IMR-90 (cell line): Measurements from ENCODE around the gene KATNB1. TPM values are rescaled to one million over a fixed set of nuclear protein-coding genes. Genes with fewer than 3 reads are reported as not detected.

Source experiments
- ATAC-seq: fragments of 200-7000 bp; cut with Tn5 transposase; 2 replicates; pipeline ENCODE4 v1.9.1; 2020; ENCODE audit warnings: low read depth, mild to moderate bottlenecking, moderate library complexity
- BruUV-seq: library from RNA; stranded (reverse); fragments of 400-500 nt; replicated peaks from 2 replicates; lab custom pipeline; 2021; lab: Mats Ljungman, UMichigan
- CTCF ChIA-PET: fragments of 300-600 bp; formaldehyde crosslinking; extraction: SDS; loops from one replicate; lab custom pipeline; 2021; ENCODE audit warnings: antibody characterized with exemption; lab: Yijun Ruan, JAX
- POLR2A ChIA-PET: fragments of 300-600 bp; sonication (Branson Sonifier 250); formaldehyde crosslinking; loops from one replicate; lab custom pipeline; 2022; ENCODE audit warnings: antibody characterized with exemption; ENCODE audit not compliant: unreplicated experiment; lab: Charles Lee
- DNase-seq: peaks from one replicate; pipeline ENCODE4 v3.0.0; 2013
- H2AFZ ChIP-seq: replicated peaks from 2 replicates; pipeline ENCODE3; 2013; ENCODE audit warnings: low read length, mild to moderate bottlenecking; ENCODE audit not compliant: poor library complexity
- H2AK5ac ChIP-seq: 2 replicates; pipeline ENCODE4 v1.6.1; 2013; ENCODE audit warnings: low read depth, low read length, inconsistent platforms
- H2AK9ac ChIP-seq: replicated peaks from 2 replicates; pipeline ENCODE3; 2013; ENCODE audit warnings: mild to moderate bottlenecking, low read depth, low read length, moderate library complexity; ENCODE audit not compliant: poor library complexity
- H2BK120ac ChIP-seq: 2 replicates; pipeline ENCODE4 v1.6.1; 2013; ENCODE audit warnings: low read depth, low read length, inconsistent platforms
- H2BK15ac ChIP-seq: 3 replicates; pipeline ENCODE4 v1.6.1; 2013; ENCODE audit warnings: low read depth, low read length, inconsistent platforms
- H2BK20ac ChIP-seq: 2 replicates; pipeline ENCODE4 v1.6.1; 2013; ENCODE audit warnings: low read depth, mild to moderate bottlenecking, inconsistent platforms, low read length, moderate library complexity
- H2BK5ac ChIP-seq: 2 replicates; pipeline ENCODE4 v1.6.1; 2013; ENCODE audit warnings: mild to moderate bottlenecking, low read depth, low read length, inconsistent platforms; ENCODE audit not compliant: poor library complexity, severe bottlenecking
- H3K14ac ChIP-seq: replicated peaks from 2 replicates; pipeline ENCODE4 v1.6.1; 2013; ENCODE audit warnings: low read depth, low read length, inconsistent platforms
- H3K18ac ChIP-seq: 2 replicates; pipeline ENCODE4 v1.6.1; 2013; ENCODE audit warnings: low read depth, low read length, control low read depth
- H3K23ac ChIP-seq: 2 replicates; pipeline ENCODE4 v1.6.1; 2013; ENCODE audit warnings: low read depth, low read length, inconsistent platforms
- H3K27ac ChIP-seq: 2 replicates; pipeline ENCODE4 v1.5.1; 2013; ENCODE audit warnings: mild to moderate bottlenecking, control low read depth, low read length; ENCODE audit not compliant: insufficient read depth
- H3K27me3 ChIP-seq: 2 replicates; pipeline ENCODE4 v1.6.1; 2013; ENCODE audit warnings: low read length; ENCODE audit not compliant: control insufficient read depth, insufficient read depth
- H3K36me3 ChIP-seq: 2 replicates; pipeline ENCODE4 v1.6.1; 2013; ENCODE audit warnings: low read length, mixed read lengths; ENCODE audit not compliant: control insufficient read depth, insufficient read depth
- H3K4ac ChIP-seq: 2 replicates; pipeline ENCODE4 v1.6.1; 2013; ENCODE audit warnings: low read depth, low read length, inconsistent platforms
- H3K4me1 ChIP-seq: 2 replicates; pipeline ENCODE4 v1.6.1; 2013; ENCODE audit warnings: low read length, mixed read lengths; ENCODE audit not compliant: control insufficient read depth, insufficient read depth
- H3K4me2 ChIP-seq: 2 replicates; pipeline ENCODE4 v1.6.1; 2013; ENCODE audit warnings: low read depth, mild to moderate bottlenecking, control low read depth, low read length, moderate library complexity
- H3K4me3 ChIP-seq: 2 replicates; pipeline ENCODE4 v1.5.1; 2013; ENCODE audit warnings: low read depth, mild to moderate bottlenecking, control low read depth, low read length, moderate library complexity; ENCODE audit not compliant: insufficient read depth
- H3K56ac ChIP-seq: 2 replicates; pipeline ENCODE4 v1.6.1; 2013; ENCODE audit warnings: low read length, inconsistent platforms; ENCODE audit not compliant: insufficient read depth; ENCODE audit errors: extremely low read depth
- H3K79me1 ChIP-seq, 2 experiments: 2 replicates each; pipeline ENCODE4 v1.6.1; 2013; ENCODE audit warnings: low read length in 2 of 2, inconsistent platforms in 1 of 2, low read depth in 1 of 2
- H3K9ac ChIP-seq: 2 replicates; pipeline ENCODE4 v1.6.1; 2013; ENCODE audit warnings: low read depth, low read length, control low read depth
- H3K9me1 ChIP-seq: 2 replicates; pipeline ENCODE4 v1.6.1; 2013; ENCODE audit warnings: low read length, inconsistent platforms; ENCODE audit not compliant: insufficient read depth
- H3K9me3 ChIP-seq: 2 replicates; pipeline ENCODE4 v1.6.1; 2013; ENCODE audit warnings: low read length; ENCODE audit not compliant: control insufficient read depth, insufficient read depth
- H4K20me1 ChIP-seq: 2 replicates; pipeline ENCODE4 v1.6.1; 2013; ENCODE audit warnings: low read length, inconsistent platforms; ENCODE audit not compliant: insufficient read depth
- H4K5ac ChIP-seq: 2 replicates; pipeline ENCODE4 v1.6.1; 2013; ENCODE audit warnings: mild to moderate bottlenecking, low read depth, low read length, control low read depth
- H4K8ac ChIP-seq, 2 experiments: 2 replicates each; pipeline ENCODE4 v1.6.1; 2013; ENCODE audit warnings: low read depth in 2 of 2, low read length in 2 of 2, control low read depth in 1 of 2, inconsistent platforms in 1 of 2
- H4K91ac ChIP-seq: 2 replicates; pipeline ENCODE4 v1.6.1; 2013; ENCODE audit warnings: low read depth, low read length, inconsistent platforms; ENCODE audit not compliant: insufficient read depth
- ELK1 ChIP-seq: fragments of 150-350 bp; IDR thresholded peaks from 2 replicates; pipeline ENCODE4 v1.6.1; 2016; ENCODE audit warnings: low read depth, mild to moderate bottlenecking, low read length, moderate library complexity, borderline replicate concordance
- MAFK ChIP-seq: IDR thresholded peaks from 2 replicates; pipeline ENCODE4 v1.6.1; 2012; ENCODE audit warnings: low read depth, low read length, improper control_type of control experiment
- NFE2L2 ChIP-seq: fragments of 150-350 bp; IDR thresholded peaks from 2 replicates; pipeline ENCODE4 v1.6.1; 2016; ENCODE audit warnings: low read depth, mild to moderate bottlenecking, low read length
- RFX5 ChIP-seq: IDR thresholded peaks from 2 replicates; pipeline ENCODE4 v1.8.0; 2012; ENCODE audit warnings: low read depth, mild to moderate bottlenecking, low read length, moderate library complexity
- WGBS, 2 experiments: methylation state at CpG; one replicate each; pipeline versions ENCODE4 v1.1.5 to v1.1.7; 2013; ENCODE audit warnings: missing lambda C conversion rate in 2 of 2; ENCODE audit not compliant: insufficient read length in 1 of 2; ENCODE audit errors: extremely low coverage in 2 of 2; 5-methylcytosine and 5-hydroxymethylcytosine counted together
- dilution Hi-C: fragments of 300-500 bp; cut with HindIII; formaldehyde crosslinking; loops from one replicate; pipeline ENCODE4 v1.14.3; 2018; ENCODE audit warnings: low sequenced_read_pairs; ENCODE audit not compliant: unreplicated experiment
- in situ Hi-C: fragments of 300-500 bp; cut with MboI; formaldehyde crosslinking; loops from 3 replicates; pipeline ENCODE4 v1.14.3; 2019; ENCODE audit warnings: low sequenced_read_pairs, inconsistent platforms, mixed read lengths
- intact Hi-C: fragments of 100-400 bp; cut with micrococcal nuclease; formaldehyde crosslinking; loops from 2 replicates; pipeline ENCODE4 v1.10.0; 2022
- polyA plus RNA-seq, 3 experiments: library from polyadenylated mRNA; depleted of rRNA; stranded (reverse); fragments of >200 nt; gene quantifications; 2 replicates each; pipeline ENCODE4 v1.2.3, GENCODE V29; 2012; ENCODE audit warnings: low replicate concordance in 1 of 3
- total RNA-seq: library from RNA; depleted of rRNA; stranded (reverse); fragments of >200 nt; gene quantifications from 2 replicates; pipeline ENCODE4 v1.2.3, GENCODE V29; 2012

Gene KATNB1
- total and polyA plus RNA-seq, 2 of the 4 experiments (the other 2 are of a cell fraction) = 10.9 to 23.5 TPM

GRCh38 chr16:57701759-57702371 is 33.7 kb upstream of the KATNB1 start:
- DNase-seq = no peak
- Histone ChIP-seq H3K4me1 (no peaks in the 10 kb centered on the region), H3K9me1 (no peaks in the 10 kb centered on the region), H3K9ac (no peak overlapping the region), H2BK120ac (no peak overlapping the region), H2BK5ac (no peak overlapping the region), H3K4me3 (no peak overlapping the region), H2AK9ac (no peak overlapping the region), H2AFZ (no peak overlapping the region), H2AK5ac (no peak overlapping the region), H3K18ac (no peak overlapping the region), H4K8ac (no peak overlapping the region), H4K91ac (no peak overlapping the region), H3K79me1 (no peaks in the 10 kb centered on the region), H3K9me3 (no peaks in the 10 kb centered on the region), H3K23ac (no peak overlapping the region), H4K20me1 (no peaks in the 10 kb centered on the region), H2BK20ac (no peak overlapping the region), H3K4ac (no peak overlapping the region), H3K14ac (no peak overlapping the region), H3K27me3 (peaks cover 45% of the 10 kb centered on the region), H3K27ac (no peak overlapping the region), H4K5ac (no peak overlapping the region), H2BK15ac (no peak overlapping the region), H3K36me3 (no peaks in the 10 kb centered on the region), H3K56ac (no peak overlapping the region), H3K4me2 (no peak overlapping the region)
- 68% methylated on average over 18 of the region's 23 CpGs; no CpG with 5 or more reads in 1 of the 2 experiments for WGBS, 2 experiments
- POLR2A ChIA-PET = no interaction called here
- intact Hi-C loops = no loop called here
- ATAC-seq = no peak
- dilution Hi-C loops = no loop called here
- in situ Hi-C loops = no loop called here
- TF ChIP-seq RFX5 (no peak), MAFK (no peak), NFE2L2 (no peak), ELK1 (no peak)
- CTCF ChIA-PET = no interaction called here
- no TSS peak for BruUV-seq
